ENCODE results near the gene IL31. TPM values are rescaled to one million over a fixed set of nuclear protein-coding genes. Genes with fewer than 3 reads are reported as not detected.

Gene IL31
- polyA plus RNA-seq, 6 donors from 2014 or later = not detected

DNA sequence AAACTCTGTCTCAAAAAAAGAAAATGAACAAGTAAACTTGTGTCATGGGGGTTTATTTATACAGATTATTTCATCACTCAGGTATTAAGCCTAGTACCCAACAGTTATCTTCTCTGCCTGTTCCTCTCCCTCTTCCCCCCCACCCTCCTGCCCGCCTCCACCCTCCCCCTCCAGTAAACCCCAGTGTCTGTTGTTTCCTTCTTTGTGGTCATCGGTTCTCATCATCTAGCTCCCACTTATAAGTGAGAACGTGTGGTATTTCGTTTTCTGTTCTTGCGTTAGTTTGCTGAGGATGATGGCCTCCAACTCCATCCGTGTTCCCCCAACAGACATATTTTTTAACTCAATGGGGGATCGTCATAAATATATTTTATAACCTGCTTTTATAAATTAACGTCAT is 12.3 kb downstream of the IL31 start:
- H3K27ac Mint-ChIP-seq = no peak overlapping the region
- H3K9me3 Mint-ChIP-seq = no peaks in the 10 kb centered on the region
- H3K36me3 Mint-ChIP-seq = no peaks in the 10 kb centered on the region
- ATAC-seq (ENCODE audit: low read depth in 2 of 2) = no peak
- H3K27me3 Mint-ChIP-seq = no peaks in the 10 kb centered on the region
- peaks cover 0 to 3% (median 0%) of the 10 kb centered on the region in 3 donors for H3K4me1 Mint-ChIP-seq
- H3K4me3 Mint-ChIP-seq = no peak overlapping the region
- DNase-seq = no peak

DNA sequence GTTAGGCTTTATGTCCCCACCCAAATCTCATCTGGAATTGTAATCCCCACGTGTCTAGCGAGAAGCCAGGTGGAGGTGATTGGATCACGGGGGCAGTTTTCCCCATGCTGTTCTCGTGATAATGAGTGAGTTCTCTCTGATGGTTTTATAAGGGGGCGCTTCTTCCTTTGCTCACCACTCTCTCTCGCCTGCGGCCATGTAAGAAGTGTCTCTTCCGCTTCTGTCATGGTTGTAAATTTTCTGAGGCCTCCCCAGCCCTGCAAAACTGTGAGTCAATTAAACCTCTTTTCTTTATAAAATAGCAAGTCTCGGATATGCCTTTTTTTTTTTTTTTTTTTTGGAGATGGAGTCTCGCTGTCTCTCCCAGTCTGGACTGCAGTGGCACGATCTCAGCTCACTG is 13.3 kb downstream of the IL31 start:
- ATAC-seq (ENCODE audit: low read depth in 2 of 2) (no peak), DNase-seq (no peak)
- Mint-ChIP-seq H3K27ac (no peak overlapping the region), H3K36me3 (no peaks in the 10 kb centered on the region), H3K9me3 (no peaks in the 10 kb centered on the region), H3K4me1 (peaks cover 0 to 3% (median 0%) of the 10 kb centered on the region in 3 donors), H3K27me3 (peaks cover 0 to 1% (median 0%) of the 10 kb centered on the region in 3 donors), H3K4me3 (no peak overlapping the region)

DNA sequence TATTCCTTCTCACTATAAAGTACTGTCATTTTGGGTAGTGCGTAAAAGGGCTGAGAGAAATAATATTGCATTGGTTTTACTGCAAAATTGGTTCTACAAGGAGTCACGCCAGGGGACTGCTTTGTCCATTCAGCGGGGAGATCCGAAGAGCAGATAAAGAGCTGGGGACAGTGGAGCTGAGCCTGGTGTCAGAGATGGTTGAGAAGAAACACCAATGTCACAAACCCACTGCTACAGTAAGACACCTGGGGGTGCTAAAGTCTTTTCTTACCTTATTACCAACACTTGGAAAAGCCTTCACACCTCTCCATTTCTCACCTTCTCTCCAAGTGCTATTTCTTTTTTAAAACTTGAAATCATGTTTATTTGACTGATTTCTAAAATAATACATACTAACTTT is 14.1 kb downstream of the IL31 start:
- Mint-ChIP-seq H3K36me3 (no peaks in the 10 kb centered on the region), H3K9me3 (no peaks in the 10 kb centered on the region), H3K27ac (no peak overlapping the region), H3K4me3 (no peak overlapping the region), H3K4me1 (no peaks in the 10 kb centered on the region), H3K27me3 (peaks cover 0 to 5% (median 0%) of the 10 kb centered on the region in 3 donors)
- DNase-seq (no peak), ATAC-seq (ENCODE audit: low read depth in 2 of 2) (no peak)

DNA sequence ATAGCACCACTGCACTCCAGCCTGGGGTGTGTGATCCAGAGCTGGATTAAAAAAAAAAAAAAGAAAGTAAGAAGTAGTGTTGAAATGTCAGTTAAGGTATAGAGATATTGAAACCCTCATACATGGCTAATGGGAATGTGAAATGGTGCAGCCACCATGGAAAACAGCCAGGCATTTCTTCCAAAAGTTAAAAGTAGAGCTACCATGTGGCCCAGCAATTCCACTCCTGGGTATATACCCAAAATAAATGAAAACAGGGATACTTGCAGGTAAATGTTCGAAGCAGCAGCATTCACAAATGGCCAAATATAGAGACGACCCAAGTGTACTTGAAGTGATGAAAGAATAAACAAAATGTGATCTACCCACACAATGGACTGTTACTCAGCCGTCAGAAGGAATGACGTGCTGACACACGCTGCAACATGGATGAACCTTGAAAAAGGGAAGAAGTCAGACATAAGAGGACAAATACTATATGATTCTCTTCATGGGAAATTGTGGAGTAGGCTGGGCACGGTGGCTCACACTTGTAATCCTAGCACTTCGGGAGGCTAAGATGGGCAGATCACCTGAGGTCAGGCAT is 15.2 kb downstream of the IL31 start:
- no peak for ATAC-seq (ENCODE audit: low read depth in 2 of 2)
- Mint-ChIP-seq H3K4me1 (no peaks in the 10 kb centered on the region), H3K36me3 (no peaks in the 10 kb centered on the region), H3K4me3 (no peak overlapping the region), H3K27me3 (peaks cover 0 to 5% (median 0%) of the 10 kb centered on the region in 3 donors), H3K9me3 (no peaks in the 10 kb centered on the region), H3K27ac (no peak overlapping the region)
- no peak for DNase-seq

DNA sequence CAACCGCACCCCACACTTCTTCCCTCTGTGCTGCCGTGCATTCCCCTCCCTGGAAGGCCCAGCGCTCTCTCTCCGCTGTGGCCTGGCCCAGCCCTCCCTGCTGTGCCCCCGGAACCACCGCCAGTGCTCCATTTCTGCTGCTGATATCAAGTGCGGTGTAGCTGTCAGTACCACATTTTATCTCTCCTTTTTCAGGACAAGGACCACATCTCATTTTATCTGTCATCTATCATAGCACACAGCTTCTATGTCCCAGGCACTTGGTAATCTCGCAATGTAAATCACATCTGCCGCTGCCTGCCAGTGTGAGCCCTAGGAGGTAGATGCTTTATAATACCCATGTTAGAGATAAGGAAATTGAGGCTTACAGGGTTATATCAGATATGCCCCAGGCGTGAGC is 18.3 kb downstream of the IL31 start:
- no peak for ATAC-seq (ENCODE audit: low read depth in 2 of 2)
- no peak for DNase-seq
- H3K9me3 Mint-ChIP-seq = no peaks in the 10 kb centered on the region
- no peak overlapping the region for H3K27ac Mint-ChIP-seq
- no peaks in the 10 kb centered on the region for H3K36me3 Mint-ChIP-seq
- H3K27me3 Mint-ChIP-seq = peaks cover 0 to 5% (median 0%) of the 10 kb centered on the region in 3 donors
- no peak overlapping the region for H3K4me3 Mint-ChIP-seq
- no peaks in the 10 kb centered on the region for H3K4me1 Mint-ChIP-seq

DNA sequence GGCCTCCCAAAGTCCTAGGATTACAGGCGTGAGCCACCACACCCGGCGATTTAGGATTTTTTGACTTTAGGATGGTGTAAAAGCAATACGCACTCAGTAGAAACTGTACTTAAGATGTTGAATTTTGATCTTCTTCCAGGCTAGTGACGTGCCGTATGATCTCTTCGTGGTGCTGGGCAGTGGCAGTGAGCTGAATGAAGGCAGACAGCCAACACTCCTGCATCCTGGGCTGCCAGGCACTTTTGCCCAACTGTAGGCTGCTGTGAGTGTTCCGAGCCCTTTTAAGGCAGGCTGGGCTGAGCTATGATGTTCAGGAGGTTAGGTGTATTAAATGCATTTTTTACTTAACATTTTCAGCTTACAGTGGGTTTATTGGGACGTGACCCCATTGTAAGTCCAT is 21.3 kb downstream of the IL31 start:
- H3K4me3 Mint-ChIP-seq = no peak overlapping the region
- H3K36me3 Mint-ChIP-seq = no peaks in the 10 kb centered on the region
- ATAC-seq (ENCODE audit: low read depth in 2 of 2) (no peak), DNase-seq (no peak)
- H3K9me3 Mint-ChIP-seq = no peaks in the 10 kb centered on the region
- H3K4me1 Mint-ChIP-seq = no peaks in the 10 kb centered on the region
- peaks cover 0 to 5% (median 0%) of the 10 kb centered on the region in 3 donors for H3K27me3 Mint-ChIP-seq
- H3K27ac Mint-ChIP-seq = no peak overlapping the region

DNA sequence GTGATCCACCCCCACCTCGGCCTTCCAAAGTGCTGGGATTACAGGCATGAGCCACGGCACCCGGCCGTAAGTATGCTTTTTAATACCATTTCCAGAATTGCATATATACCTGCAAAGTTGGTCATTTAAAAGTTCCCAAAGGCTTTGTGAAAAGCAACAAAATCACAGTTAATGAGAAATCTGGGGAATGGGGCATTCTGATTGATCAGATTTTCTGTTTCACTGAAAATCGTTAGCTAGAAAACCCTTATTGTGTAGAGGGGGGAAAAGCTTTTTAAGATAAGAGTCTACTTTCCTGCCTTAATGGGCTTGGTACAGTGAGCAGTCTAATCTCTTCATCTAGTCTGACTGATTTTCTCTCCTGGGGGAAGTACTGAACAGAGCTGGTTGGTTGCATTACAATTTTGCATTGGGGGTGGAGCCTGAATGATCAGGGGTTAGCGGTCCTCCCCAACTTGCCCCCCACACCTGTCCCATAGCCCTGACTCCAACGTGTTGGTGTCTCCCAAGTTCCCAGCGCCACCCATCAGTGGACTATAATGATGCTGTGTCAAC is 23.8 kb downstream of the IL31 start:
- no peaks in the 10 kb centered on the region for H3K9me3 Mint-ChIP-seq
- no peaks in the 10 kb centered on the region for H3K27me3 Mint-ChIP-seq
- H3K27ac Mint-ChIP-seq = peak overlapping the region in 1 of 6 donors; percentile 21
- peaks cover 0 to 7% (median 0%) of the 10 kb centered on the region in 3 donors for H3K4me1 Mint-ChIP-seq
- DNase-seq = no peak
- H3K36me3 Mint-ChIP-seq = no peaks in the 10 kb centered on the region
- H3K4me3 Mint-ChIP-seq = no peak overlapping the region
- ATAC-seq (ENCODE audit: low read depth in 2 of 2) = no peak

DNA sequence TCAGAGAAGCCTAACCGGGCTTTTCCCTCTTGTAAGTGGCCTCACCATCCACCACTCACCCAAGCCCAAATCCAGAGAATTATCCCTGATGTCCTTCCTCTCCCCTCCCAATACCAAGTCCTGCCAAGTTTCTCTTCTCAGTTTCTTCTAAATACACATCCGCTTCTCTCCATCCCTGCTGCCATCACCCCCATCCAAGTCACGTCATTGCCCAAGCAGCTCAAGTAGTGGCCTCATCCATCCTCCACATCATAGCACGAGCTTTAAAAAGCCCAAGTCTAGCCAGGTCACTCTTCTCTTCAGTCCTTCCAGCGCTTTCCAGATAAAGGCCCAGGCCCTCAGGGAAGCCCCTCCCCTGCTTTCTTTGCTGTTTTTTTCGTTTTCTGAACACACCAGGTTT is 25.4 kb downstream of the IL31 start:
- peak overlapping the region in 1 of 8 donors; percentile 61 for H3K4me3 Mint-ChIP-seq
- DNase-seq (no peak), ATAC-seq (ENCODE audit: low read depth in 2 of 2) (no peak)
- H3K36me3 Mint-ChIP-seq = peaks cover 0 to 3% of the 10 kb centered on the region in 2 donors
- H3K27ac Mint-ChIP-seq = peak overlapping the region in 2 of 6 donors; percentile 1 to 76
- peaks cover 0 to 7% (median 0%) of the 10 kb centered on the region in 3 donors for H3K4me1 Mint-ChIP-seq
- H3K9me3 Mint-ChIP-seq = no peaks in the 10 kb centered on the region
- no peaks in the 10 kb centered on the region for H3K27me3 Mint-ChIP-seq

DNA sequence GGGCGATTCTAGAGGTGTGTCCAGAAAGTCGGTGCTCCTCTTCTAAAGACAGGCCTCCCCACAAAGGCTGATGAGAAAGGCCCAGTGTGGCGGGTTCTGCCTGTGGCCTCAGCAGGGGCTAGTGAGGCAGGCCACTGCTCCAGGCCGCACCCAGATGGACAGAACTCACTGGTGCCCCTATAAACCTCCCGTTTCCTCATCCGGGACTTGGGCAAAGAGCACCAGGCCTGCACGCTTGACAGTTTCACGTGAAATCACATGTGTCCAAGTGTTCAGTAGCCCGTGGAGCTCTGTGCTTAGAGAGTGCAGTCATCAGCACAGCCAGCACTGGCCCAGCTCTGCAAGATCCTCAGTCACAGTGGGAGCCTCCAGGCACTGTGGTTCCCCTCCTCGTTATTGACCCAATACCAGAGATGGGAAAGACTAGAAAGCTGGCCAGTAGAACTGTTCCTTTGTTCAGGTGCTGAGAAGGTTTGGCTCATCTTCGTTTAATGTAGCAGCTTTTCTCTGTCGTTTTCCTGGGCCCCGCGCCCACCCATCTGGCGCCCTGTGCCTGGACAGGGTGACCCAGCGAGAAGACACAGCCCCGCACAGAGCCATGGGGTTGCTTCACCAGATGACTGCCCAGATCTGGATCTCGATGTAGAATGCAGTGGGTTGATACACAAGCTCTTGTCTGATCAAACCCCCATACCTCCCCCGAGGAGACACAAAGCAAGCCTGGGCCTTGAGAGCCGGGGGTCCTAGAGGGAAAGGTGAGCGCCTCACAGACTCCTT is 26.3 kb downstream of the IL31 start:
- peak overlapping the region in 4 of 6 donors; percentile 10 to 59 (median 40) for H3K27ac Mint-ChIP-seq
- H3K4me1 Mint-ChIP-seq = peaks cover 0 to 7% (median 0%) of the 10 kb centered on the region in 3 donors
- H3K27me3 Mint-ChIP-seq = no peaks in the 10 kb centered on the region
- H3K9me3 Mint-ChIP-seq = no peaks in the 10 kb centered on the region
- no peak for DNase-seq
- ATAC-seq (ENCODE audit: low read depth in 2 of 2) = no peak
- no peak overlapping the region for H3K4me3 Mint-ChIP-seq
- peaks cover 0 to 5% of the 10 kb centered on the region in 2 donors for H3K36me3 Mint-ChIP-seq

DNA sequence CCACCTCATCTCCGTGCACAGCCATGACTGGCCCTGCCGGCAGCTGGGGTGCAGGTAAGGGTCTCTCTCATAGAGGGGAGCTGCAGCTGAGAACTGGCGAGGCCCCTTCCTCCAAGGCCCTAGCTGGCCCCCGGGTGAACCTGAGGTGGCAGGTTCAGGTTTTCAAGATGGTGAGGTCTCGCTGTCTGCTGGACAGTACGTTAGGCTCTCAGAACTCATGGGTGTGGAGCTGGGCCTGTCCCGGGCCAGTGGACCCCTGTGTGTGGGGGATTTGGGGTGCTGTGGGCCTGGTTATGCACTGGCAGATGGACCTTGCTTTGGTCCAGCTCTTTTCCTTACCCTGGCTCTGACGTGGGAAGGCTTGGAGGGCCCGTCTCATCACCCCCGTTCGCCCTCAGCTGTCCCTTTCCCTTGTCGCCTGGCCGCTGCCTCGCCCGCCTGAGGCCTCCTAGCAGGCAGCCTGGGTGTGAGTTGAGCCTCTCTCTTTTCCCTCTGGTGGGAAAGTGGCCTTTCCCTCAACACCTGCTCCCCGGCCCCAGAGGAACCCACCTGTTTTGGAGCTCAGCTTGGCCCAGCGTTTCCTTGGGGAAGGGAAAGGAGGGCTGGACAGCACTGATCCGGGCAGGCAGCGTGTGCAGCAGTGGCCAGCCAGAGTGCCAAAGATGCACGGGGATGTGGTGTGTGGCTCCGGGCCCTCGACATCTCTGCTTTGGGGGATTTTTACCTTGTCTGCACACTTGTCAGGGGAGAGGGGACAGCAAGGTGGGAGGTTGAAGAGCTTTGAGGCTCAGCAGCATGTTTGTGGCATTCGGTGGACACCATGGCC is 28.3 kb downstream of the IL31 start:
- DNase-seq = no peak
- H3K4me3 Mint-ChIP-seq = no peak overlapping the region
- H3K9me3 Mint-ChIP-seq = no peaks in the 10 kb centered on the region
- no peak overlapping the region for H3K27ac Mint-ChIP-seq
- ATAC-seq (ENCODE audit: low read depth in 2 of 2) = no peak
- peaks cover 0 to 5% of the 10 kb centered on the region in 2 donors for H3K36me3 Mint-ChIP-seq
- no peaks in the 10 kb centered on the region for H3K27me3 Mint-ChIP-seq
- peaks cover 0 to 7% (median 0%) of the 10 kb centered on the region in 3 donors for H3K4me1 Mint-ChIP-seq

DNA sequence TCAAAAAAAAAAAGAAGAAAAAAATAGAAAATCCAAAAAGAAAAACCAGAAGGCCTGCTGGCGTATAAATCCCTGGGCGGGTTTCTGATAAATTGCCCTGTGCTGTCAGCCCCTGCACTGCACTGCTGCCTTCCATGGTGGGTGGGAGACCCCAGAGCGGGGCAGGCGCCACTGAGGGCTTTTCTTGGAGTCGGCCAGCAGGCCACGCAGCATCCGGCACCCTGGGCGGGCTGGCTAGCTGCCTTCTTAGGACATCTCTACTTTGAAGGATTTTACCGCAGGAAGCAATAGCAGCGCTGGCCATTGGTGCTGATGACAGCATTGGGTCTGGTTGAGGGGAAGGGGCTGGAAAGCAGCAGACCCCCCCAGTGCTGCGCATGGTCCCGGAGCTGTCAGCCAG is 29.1 kb downstream of the IL31 start:
- ATAC-seq (ENCODE audit: low read depth in 2 of 2) (no peak), DNase-seq (no peak)
- Mint-ChIP-seq H3K27me3 (no peaks in the 10 kb centered on the region), H3K4me3 (no peak overlapping the region), H3K4me1 (peaks cover 0 to 7% (median 0%) of the 10 kb centered on the region in 3 donors), H3K36me3 (peaks cover 0 to 5% of the 10 kb centered on the region in 2 donors), H3K9me3 (no peaks in the 10 kb centered on the region), H3K27ac (peak overlapping the region in 1 of 6 donors; percentile 12)

DNA sequence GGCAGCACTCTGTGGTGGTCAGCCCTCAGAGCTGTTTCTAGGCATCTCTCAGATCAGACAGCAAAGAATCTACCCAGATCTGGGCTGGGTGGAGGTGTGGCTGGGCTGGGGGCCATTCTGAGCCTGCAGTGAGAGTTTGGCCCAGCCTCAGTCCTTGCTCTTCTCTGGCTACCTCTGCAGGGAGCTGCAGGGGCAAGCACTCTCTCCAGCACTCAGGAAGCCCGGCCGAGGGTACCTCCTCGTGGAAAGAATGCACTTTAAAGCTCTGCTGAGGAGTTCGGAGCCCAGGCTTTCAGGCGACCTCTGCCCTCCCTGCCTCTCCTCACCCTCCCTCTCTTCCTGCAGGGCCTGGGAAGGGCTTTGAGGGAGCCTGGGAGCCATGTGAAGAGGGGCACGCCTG is 31.2 kb downstream of the IL31 start:
- no peaks in the 10 kb centered on the region for H3K27me3 Mint-ChIP-seq
- no peak overlapping the region for H3K4me3 Mint-ChIP-seq
- H3K36me3 Mint-ChIP-seq = peaks cover 0 to 5% of the 10 kb centered on the region in 2 donors
- peaks cover 0 to 7% (median 0%) of the 10 kb centered on the region in 3 donors for H3K4me1 Mint-ChIP-seq
- ATAC-seq (ENCODE audit: low read depth in 2 of 2) = no peak
- no peak for DNase-seq
- H3K9me3 Mint-ChIP-seq = no peaks in the 10 kb centered on the region
- no peak overlapping the region for H3K27ac Mint-ChIP-seq

DNA sequence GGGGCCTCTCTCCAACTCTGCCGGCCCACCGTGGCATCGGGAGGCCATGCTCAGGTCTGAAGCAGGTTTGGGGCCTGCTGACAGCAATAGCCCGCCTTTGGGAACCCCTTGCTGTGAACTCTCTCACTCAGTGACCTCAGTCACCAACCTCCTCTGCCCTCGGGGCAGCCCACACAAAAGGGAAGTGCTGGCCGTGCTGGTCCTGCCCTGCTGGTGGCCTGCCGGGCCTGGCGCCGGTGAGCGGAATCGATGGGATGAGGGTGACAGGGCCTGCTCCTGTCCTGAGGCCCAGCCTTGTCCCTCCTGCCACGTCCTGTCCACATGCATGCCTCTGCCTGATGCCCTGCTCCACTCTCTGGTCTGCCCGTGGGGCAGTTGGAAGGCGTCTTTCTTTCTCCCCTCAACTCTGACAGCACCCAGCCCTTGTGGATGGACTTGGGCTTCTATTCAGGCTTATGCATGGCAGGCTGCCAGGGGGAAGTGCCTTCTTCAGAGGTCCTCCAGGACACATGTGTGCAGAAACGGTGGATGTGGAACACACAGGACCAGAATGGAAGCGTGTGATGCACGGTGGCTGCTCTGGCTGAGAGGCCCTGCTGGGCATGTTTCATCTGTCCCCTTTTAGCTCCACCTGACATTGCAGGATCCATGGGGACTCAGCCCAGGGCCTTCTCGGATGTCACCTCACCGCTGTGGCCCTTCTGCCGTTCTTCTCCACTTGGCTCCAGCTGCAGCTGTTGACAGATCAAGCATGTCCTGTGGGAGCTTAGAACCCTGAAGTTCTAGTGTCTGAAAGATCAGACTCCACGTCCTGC is 31.9 kb downstream of the IL31 start:
- ATAC-seq (ENCODE audit: low read depth in 2 of 2) = no peak
- peaks cover 0 to 5% of the 10 kb centered on the region in 2 donors for H3K36me3 Mint-ChIP-seq
- H3K27ac Mint-ChIP-seq = no peak overlapping the region
- no peak overlapping the region for H3K4me3 Mint-ChIP-seq
- H3K9me3 Mint-ChIP-seq = no peaks in the 10 kb centered on the region
- DNase-seq = no peak
- peaks cover 0 to 5% (median 0%) of the 10 kb centered on the region in 3 donors for H3K4me1 Mint-ChIP-seq
- no peaks in the 10 kb centered on the region for H3K27me3 Mint-ChIP-seq

Measured in naive B cell (primary cell).